ENCODE measurements around the gene EMC6.

- no peak for TF ChIP-seq EZH2 (IDR thresholded peaks at IDR 0.05; ENCODE audit: low read length)
- no peak for TF ChIP-seq CTCF (optimal IDR thresholded peaks at IDR 0.05 in 1 of 3, IDR thresholded peaks at IDR 0.05 in 1 of 3, conservative IDR thresholded peaks at IDR 0.05 in 1 of 3; ENCODE audit: extremely low read depth in 1 of 3, insufficient read depth in 2 of 3, low read length in 3 of 3)
Measured at GRCh38 chr17:3678095-3678820, 9.6 kb downstream of the EMC6 start.

Data from keratinocyte (primary cell).